ENCODE measurements around the gene PCGF2. TPM values are rescaled to one million over a fixed set of nuclear protein-coding genes. Genes with fewer than 3 reads are reported as not detected.

Gene PCGF2
- total and polyA plus RNA-seq, 2 of the 8 experiments (the other 6 are each of a cell fraction or from before 2014, with no cell fraction given) = 42.1 to 93.3 TPM

DNA sequence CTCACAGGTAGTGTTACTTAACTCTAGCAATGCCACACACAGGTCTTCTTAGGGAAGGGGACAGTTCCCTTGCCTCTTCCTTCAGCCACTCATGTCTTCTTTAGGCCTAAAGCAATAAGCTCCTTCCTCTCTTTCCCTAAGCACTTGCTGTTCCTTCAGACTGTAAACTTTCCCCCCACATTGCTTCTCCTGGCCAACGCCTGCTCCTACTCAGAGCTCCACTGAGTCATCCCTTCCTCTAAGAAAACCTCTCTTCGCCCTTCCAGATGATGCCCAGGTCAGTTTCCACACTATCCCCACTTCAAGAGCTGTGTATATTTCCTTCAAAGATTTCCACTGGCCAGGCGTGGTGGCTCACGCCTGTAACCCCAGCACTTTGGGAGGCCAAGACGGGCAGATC lies 60.9 kb downstream of the PCGF2 start (continued):
- TF ChIP-seq CREB1 (IDR thresholded peaks at IDR 0.05) (no peak), NANOG (IDR thresholded peaks at IDR 0.05; ENCODE audit: insufficient read depth, low read depth, low read length, poor library complexity, severe bottlenecking) (no peak), SRF (IDR thresholded peaks at IDR 0.05; ENCODE audit: low read depth, low read length) (no peak), TCF12 (IDR thresholded peaks at IDR 0.05; ENCODE audit: low read depth, low read length) (no peak)
- TF ChIP-seq, protein P1, sequence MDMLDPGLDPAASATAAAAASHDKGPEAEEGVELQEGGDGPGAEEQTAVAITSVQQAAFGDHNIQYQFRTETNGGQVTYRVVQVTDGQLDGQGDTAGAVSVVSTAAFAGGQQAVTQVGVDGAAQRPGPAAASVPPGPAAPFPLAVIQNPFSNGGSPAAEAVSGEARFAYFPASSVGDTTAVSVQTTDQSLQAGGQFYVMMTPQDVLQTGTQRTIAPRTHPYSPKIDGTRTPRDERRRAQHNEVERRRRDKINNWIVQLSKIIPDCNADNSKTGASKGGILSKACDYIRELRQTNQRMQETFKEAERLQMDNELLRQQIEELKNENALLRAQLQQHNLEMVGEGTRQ (IDR thresholded peaks at IDR 0.05; ENCODE audit: low read length) = no peak
